DND-41 (cell line): Measurements from ENCODE around the gene XRCC4.

Experiments used
- CTCF ChIP-seq: IDR thresholded peaks from 2 replicates; pipeline ENCODE4 v1.5.1; 2012; ENCODE audit warnings: borderline replicate concordance, low read length, moderate library complexity, mild to moderate bottlenecking; ENCODE audit not compliant: poor library complexity, severe bottlenecking; ENCODE audit errors: extremely low read depth
- EZH2 ChIP-seq: IDR thresholded peaks from 3 replicates; pipeline ENCODE4 v1.6.1; 2012; ENCODE audit warnings: borderline replicate concordance, low read depth, mild to moderate bottlenecking, moderate library complexity, low read length, inconsistent platforms; ENCODE audit not compliant: severe bottlenecking

- no peak for TF ChIP-seq CTCF
- no peak for TF ChIP-seq EZH2
These were observed 100.5 kb downstream of the XRCC4 start for GRCh38 chr5:83177803-83178202.
